GM18907 (cell line): ENCODE results near the gene KLF17.
"Not testable (repeated sequence)": the region's sequence is repeated elsewhere in the genome, so short reads cannot be mapped to it uniquely, and the experiment has no call there.

Experiments used
- ATAC-seq: cut with Tn5 transposase; IDR thresholded peaks from one replicate; pipeline ENCODE4 v1.9.1; 2021; ENCODE audit warnings: mild to moderate bottlenecking, moderate library complexity; ENCODE audit not compliant: unreplicated experiment

The KLF17 gene

GRCh38 chr1:44108241-44108640 is 10.4 kb upstream of the KLF17 start:
- no peak for ATAC-seq

- ATAC-seq, result no peak
Observed at GRCh38 chr1:44108971-44109370, 9.7 kb upstream of the KLF17 start.

DNA sequence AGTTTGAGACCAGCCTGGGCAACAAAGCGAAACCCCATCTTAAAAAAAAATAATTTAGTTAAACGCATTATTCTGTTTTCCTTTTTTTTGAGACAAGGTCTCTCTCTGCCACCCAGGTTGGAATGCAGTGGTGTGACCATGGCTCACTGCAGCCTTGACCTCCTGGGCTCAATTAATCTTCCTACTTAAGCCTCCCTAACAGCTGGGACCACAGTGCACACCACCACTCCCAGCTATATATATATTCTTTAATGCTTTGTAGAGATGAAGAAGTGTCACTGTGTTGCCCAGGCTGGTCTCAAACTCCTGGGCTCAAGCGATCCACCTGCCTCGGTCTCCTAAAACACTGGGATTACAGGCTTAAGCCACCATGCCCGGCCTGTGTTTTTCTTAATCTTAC is 7.7 kb upstream of the KLF17 start:
- no peak for ATAC-seq

GRCh38 chr1:44111861-44112260 is 6.8 kb upstream of the KLF17 start:
- ATAC-seq, result no peak

DNA sequence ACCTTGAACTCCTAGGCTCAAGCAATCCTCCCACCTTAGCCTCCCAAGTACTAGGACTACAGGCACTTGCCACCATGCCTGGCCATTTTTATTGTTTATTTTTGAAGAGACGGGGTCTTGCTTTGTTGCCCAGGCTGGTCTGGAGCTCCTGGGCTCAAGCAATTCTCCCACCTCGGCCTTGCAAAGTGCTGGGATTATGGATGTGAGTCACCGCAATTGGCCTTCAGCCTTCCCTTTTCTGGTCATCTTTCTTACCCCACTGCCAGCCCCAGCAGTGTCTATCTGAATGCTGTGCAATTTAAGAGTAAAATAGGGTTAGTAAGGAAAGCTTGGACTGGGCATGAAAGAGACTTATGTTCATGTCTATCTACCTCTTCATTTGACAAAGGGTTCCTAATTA is 6.1 kb upstream of the KLF17 start:
- ATAC-seq, result no peak

GRCh38 chr1:44113095-44113609 is 5.5 kb upstream of the KLF17 start:
- ATAC-seq, result no peak

DNA sequence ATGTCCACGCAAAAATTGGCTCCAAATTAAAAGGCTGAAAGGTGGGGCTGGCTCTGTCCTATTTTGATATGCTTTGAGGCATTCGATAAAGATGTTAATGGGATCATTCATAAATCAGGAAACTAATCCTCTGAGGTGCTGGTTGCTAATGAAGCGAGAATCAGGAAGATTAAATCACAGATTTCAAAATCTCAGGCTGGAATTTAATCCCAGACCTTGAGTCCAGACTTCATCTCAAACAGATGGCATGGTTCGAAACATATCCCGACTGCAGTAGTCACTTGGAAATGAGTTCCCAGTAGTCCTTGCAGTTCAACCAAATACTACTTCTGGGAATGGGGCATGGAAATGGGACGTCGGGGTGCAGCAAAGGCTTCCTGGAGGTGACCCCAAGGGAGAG is 4.5 kb upstream of the KLF17 start:
- ATAC-seq, result no peak

- ATAC-seq, result not testable (repeated sequence)
Observed at GRCh38 chr1:44117272-44117671, 1.3 kb upstream of the KLF17 start.

- no peak for ATAC-seq
Observed at GRCh38 chr1:44119525-44119924, 904 bp downstream of the KLF17 start.

GRCh38 chr1:44120398-44120949 is 1.9 kb downstream of the KLF17 start:
- ATAC-seq, result no peak

- no peak for ATAC-seq
Observed at GRCh38 chr1:44129616-44130500, 11.2 kb downstream of the KLF17 start.

DNA sequence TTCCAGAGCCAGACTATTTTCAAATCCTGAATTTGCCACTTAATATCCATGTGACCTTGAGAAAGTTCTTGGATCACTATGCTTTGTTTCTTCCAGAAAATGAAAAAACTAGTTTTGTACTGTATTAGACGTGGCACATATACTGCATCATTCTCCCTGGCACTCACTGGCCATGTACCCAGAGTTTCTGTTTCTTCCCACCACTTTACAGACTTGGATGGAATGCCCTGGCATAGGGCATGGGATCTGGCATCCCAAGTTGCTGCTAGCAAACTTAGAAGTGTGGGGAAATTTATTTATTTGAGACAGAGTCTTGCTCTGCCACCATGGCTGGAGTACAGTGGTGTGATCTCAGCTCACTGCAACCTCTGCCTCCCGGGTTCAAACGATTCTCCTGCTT is 12.8 kb downstream of the KLF17 start:
- no peak for ATAC-seq

GRCh38 chr1:44134071-44134920 is 15.7 kb downstream of the KLF17 start:
- no peak for ATAC-seq

DNA sequence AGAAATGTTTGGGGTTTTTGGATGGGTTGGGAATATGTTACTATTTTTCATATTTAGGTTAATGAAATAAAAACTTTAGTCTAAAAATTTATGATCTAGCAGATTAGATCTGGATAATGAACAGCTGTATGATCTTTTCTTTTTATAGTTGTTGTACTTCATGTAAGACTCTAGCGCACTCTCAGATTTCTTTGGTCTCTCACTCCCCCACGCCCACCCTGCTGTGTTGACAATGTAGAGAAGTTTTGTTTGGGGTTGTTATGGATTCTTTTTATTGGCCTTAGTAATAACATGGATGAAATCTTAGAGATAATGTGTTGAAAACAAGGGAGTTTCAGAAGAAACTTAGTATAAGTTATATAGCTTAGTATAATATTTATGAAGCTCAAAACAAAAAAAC is 17.3 kb downstream of the KLF17 start:
- ATAC-seq, result no peak

GRCh38 chr1:44138239-44138638 is 19.6 kb downstream of the KLF17 start:
- no peak for ATAC-seq

DNA sequence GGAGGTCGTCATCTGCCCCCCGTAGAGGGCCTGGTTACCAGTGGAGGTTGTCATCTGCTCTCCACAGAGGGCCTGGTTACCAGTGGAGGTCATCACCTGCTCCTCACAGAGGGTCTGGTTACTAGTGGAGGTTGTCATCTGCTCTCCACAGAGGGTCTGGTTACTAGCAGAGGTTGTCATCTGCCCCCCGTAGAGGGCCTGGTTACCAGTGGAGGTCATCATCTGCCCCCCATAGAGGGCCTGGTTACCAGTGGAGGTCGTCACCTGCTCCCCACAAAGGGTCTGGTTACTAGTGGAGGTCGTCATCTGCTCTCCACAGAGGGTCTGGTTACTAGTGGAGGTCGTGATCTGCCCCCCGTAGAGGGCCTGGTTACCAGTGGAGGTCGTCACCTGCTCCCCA is 20.9 kb downstream of the KLF17 start:
- ATAC-seq, result not testable (repeated sequence)

DNA sequence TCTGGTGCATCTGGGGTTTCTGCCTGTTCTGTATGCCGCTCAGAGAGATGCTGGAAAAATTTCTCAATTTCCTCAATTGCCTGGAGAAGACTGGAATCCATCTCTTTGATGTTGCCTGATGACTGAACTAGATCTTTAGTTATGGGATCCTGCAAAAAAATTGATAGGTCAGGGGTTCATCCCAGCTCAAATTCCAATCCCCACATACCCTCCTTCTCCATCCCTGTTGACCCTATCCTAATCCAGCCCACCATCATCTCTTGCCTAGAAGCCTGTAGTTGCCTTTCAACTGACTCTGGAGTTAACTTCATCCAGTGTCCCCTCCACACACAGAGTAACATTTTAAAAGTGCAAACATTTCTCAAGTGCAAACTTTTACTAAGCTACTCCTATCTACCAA is 22.9 kb downstream of the KLF17 start, which contains the start of gene KLF18:
Gene KLF18 (minus strand): TSS at position 101 of the 400 bp plus-strand sequence. CDS start 0 bp downstream, at position 101.
- ATAC-seq, result no peak

DNA sequence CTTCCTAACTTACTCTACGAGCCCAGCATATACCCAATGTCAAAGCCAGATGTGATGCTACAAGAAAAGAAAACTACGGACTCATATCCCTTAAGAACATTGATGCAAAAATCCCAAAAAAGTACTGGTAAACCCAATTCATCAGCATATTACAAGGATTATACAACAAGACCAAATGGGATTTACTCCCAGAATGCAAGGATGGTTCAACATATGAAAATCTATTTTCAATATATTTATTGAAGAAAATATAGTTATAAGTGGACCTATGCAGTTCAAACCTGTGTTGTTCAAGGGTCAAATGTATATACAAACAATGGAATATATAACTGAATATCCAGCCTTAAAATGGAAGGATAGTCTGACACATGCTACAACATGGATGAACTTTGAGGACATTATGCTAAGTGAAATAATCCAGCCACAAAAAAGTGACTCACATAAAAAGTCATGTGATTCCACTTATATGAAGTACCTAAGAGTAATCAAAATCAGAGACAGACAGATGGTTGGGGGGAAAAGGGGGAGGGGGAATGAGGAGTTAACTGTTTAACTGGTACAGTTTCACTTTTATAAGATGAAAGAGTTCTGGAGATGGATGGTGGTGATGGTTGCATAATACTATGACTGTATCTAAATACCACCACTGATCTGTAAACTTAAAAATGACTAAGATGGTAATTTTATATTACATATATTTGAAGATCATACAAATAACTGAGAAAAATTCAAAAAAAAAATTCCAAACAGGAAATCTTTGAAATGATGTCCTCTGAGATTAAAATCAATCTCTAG is 26.5 kb downstream of the KLF17 start:
- no peak for ATAC-seq

DNA sequence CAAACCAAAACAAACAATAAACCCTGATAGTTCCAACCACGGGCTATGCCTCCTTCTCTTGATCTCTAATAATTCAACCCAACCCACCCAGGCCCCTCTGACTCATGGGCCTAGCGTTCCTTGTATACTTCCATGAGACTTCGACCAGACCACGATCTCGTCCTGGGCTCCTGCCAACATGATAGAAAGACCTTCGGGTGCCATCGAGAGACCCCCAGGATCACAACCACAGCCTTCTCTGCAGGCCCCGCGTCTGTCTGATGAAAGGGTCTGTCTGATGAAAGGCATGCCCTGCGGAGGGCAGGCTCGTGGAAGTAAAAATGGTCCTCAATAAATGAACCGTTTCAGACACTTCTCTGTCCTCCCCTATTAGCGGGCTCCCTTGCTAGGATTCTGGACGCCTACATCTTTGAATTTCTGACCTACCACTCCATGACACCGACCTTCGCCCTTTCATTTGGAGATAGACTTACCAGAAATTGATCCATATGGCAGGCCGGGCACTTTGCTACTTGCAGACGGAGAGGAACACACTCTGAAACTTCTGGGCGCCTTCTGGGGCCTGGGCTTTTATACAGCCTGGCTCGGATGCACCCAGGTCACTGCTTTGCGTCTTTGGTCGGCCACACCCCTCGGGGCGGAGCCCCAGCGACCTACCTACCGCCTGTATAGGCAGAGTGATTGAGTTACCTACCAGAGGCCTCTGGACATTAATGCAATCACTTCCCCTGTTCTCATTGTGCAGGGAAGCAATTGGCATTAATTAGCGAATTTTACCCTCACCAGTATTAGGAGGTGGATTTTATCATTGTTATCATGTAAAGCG is 28.1 kb downstream of the KLF17 start:
- no peak for ATAC-seq

- no peak for ATAC-seq
Observed at GRCh38 chr1:44147582-44147981, 29.0 kb downstream of the KLF17 start.
